Measurements from ENCODE around the gene PPP1R14D. TPM values are rescaled to one million over a fixed set of nuclear protein-coding genes. Genes with fewer than 3 reads are reported as not detected.

Gene PPP1R14D
- total and polyA plus RNA-seq, 4 donors = 22.3 TPM; not detected in 3

DNA sequence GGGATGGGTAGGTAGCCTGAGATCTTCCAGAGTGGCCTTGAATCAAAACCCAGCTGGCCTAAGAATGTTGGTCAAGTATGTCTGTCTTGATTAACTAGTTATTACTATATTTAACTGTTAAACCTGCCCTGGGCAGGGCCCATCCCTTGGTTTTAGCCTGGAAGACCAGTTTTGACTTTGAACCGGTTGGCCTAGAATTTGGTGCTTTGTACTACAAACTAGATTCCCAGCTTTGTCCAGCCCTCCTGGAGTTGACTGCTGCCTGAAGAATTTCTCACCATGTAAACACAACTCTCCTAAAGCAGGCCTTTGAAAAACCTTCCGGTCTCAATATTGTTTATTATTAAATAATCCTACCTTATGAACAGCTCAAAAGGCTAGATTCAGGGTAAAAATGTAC, 42.7 kb downstream of the PPP1R14D start:
- no peak for ATAC-seq (ENCODE audit: low FRiP score)
- intact Hi-C loops (cut with DNase I) = no loop called here

DNA sequence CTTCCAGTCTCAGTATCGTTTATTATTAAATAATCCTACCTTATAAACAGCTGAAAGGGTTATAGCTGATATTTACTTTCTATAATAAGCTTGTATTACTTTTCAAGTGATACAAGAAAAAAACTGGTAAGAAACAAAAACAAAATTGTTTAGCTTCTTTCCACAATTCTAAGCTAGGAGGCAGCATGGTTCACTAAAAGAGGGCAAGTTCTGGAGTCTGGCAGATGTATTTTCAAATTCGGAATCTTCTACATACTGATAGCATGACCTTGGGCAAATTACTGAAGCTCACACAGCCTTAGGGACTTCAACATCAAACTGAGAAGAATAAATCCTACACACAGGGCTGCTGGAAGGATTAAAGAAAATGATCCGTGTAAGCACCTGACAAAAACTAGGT, 43.3 kb downstream of the PPP1R14D start:
- Histone ChIP-seq H3K9me3 (ENCODE audit: control insufficient read depth, low read length) (no peaks in the 10 kb centered on the region), H3K4me3 (ENCODE audit: low read length in 2 of 2) (no peak overlapping the region), H3K4me1 (ENCODE audit: control insufficient read depth in 1 of 2, insufficient read depth in 2 of 2, low read length in 2 of 2) (no peaks in the 10 kb centered on the region), H3K27ac (ENCODE audit: low read depth in 1 of 2, low read length in 2 of 2) (no peak overlapping the region), H3K27me3 (ENCODE audit: control insufficient read depth in 1 of 2, insufficient read depth in 2 of 2, low read length in 1 of 2) (no peaks in the 10 kb centered on the region), H3K36me3 (ENCODE audit: control insufficient read depth in 1 of 2, insufficient read depth in 2 of 2, low read length in 1 of 2) (no peaks in the 10 kb centered on the region)
- DNase-seq (no peak), ATAC-seq (ENCODE audit: low FRiP score) (no peak)
- intact Hi-C loops (cut with DNase I) = no loop called here
- 81 to 82% methylated on average over 3 of the region's 3 CpGs for WGBS, 2 donors

More for the DNA sequence above, 42.7 kb downstream of the PPP1R14D start:
- no peak for DNase-seq
- Histone ChIP-seq H3K4me1 (ENCODE audit: control insufficient read depth in 1 of 2, insufficient read depth in 2 of 2, low read length in 2 of 2) (no peaks in the 10 kb centered on the region), H3K36me3 (ENCODE audit: control insufficient read depth in 1 of 2, insufficient read depth in 2 of 2, low read length in 1 of 2) (no peaks in the 10 kb centered on the region), H3K9me3 (ENCODE audit: control insufficient read depth, low read length) (no peaks in the 10 kb centered on the region), H3K4me3 (ENCODE audit: low read length in 2 of 2) (no peak overlapping the region), H3K27ac (ENCODE audit: low read depth in 1 of 2, low read length in 2 of 2) (no peak overlapping the region), H3K27me3 (ENCODE audit: control insufficient read depth in 1 of 2, insufficient read depth in 2 of 2, low read length in 1 of 2) (no peaks in the 10 kb centered on the region)
- WGBS, 2 donors = 86 to 91% methylated on average over 2 of the region's 2 CpGs

DNA sequence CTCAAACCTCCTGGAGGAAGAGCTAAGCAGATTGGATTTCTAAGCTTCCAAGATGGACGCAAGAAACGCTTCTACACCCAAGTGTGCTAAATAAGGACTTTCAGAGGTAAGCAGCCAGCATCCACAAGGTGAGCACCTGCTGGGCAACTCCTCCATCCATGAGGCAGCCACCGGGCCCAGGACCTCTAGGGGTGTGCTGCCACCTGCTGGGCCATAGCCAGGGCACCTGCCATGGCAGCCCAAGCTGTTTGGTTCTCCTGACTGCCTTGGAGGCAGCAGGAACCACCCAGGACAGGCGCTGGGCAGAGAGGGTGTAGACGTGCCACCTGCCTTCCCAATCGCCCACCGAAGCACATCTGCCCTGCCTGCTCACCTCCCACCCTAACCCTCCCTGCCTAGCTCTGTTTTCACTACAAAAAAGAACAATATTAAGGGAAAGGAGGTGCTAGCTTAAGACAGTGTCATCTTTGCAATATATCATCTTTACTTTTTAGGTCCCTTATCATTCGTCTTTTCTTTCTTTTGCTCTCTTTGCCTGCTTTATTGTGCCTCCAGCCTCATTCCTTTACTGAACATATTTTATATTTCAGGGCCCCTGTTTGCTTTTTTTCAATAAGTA, 45.8 kb downstream of the PPP1R14D start:
- ATAC-seq (ENCODE audit: low FRiP score) = peak; percentile 59
- H3K9me3 ChIP-seq (ENCODE audit: control insufficient read depth, low read length) = no peaks in the 10 kb centered on the region

DNA sequence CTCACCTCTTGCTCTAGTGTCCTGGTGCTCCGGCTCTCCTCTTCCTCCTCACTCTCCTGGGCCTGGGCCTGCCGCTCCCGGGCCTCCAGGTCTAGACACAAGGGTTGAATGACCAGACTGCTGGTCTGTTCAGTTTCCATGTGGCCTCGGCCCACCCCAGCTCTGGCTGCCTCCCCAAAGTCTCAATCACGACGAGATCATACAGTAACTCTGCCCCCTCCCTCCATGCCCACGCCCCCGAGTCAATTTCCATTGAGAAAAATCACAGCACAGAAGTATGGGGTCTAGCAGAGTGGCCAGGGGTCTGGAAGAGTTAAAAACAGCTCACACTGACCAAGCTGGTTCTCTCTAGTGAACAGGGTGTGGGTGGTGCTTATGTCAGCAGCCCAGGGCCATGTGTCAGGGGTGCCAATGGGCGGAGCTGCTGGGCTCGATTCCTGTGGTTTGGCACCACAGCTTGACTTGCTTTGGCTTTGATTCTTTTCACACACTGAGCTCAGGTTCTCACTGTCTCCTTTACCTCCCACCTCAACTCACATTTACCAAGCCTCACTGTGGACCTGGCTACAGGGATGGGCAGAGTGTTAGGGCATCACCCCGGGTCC, 51.9 kb downstream of the PPP1R14D start:
- Histone ChIP-seq H3K4me3 (ENCODE audit: low read length in 2 of 2) (no peak overlapping the region), H3K27me3 (ENCODE audit: control insufficient read depth in 1 of 2, insufficient read depth in 2 of 2, low read length in 1 of 2) (no peaks in the 10 kb centered on the region), H3K9me3 (ENCODE audit: control insufficient read depth, low read length) (no peaks in the 10 kb centered on the region), H3K4me1 (ENCODE audit: control insufficient read depth in 1 of 2, insufficient read depth in 2 of 2, low read length in 2 of 2) (no peaks in the 10 kb centered on the region), H3K36me3 (ENCODE audit: control insufficient read depth in 1 of 2, insufficient read depth in 2 of 2, low read length in 1 of 2) (peaks cover 0 to 2% of the 10 kb centered on the region in 2 donors), H3K27ac (ENCODE audit: low read depth in 1 of 2, low read length in 2 of 2) (no peak overlapping the region)
- intact Hi-C loops (cut with DNase I) = no loop called here
- ATAC-seq (ENCODE audit: low FRiP score) = peak; percentile 39
- 64% methylated on average over 11 of the region's 11 CpGs for WGBS, 2 donors
- peak; percentile 68 to 70 for DNase-seq

More for the DNA sequence above, 45.8 kb downstream of the PPP1R14D start:
- no peak overlapping the region for H3K27ac ChIP-seq (ENCODE audit: low read depth in 1 of 2, low read length in 2 of 2)
- no peak overlapping the region for H3K4me3 ChIP-seq (ENCODE audit: low read length in 2 of 2)
- peaks cover 0 to 2% of the 10 kb centered on the region in 2 donors for H3K36me3 ChIP-seq (ENCODE audit: control insufficient read depth in 1 of 2, insufficient read depth in 2 of 2, low read length in 1 of 2)
- 71 to 72% methylated on average over 8 of the region's 8 CpGs for WGBS, 2 donors
- no peaks in the 10 kb centered on the region for H3K4me1 ChIP-seq (ENCODE audit: control insufficient read depth in 1 of 2, insufficient read depth in 2 of 2, low read length in 2 of 2)
- H3K27me3 ChIP-seq (ENCODE audit: control insufficient read depth in 1 of 2, insufficient read depth in 2 of 2, low read length in 1 of 2) = no peaks in the 10 kb centered on the region
- intact Hi-C loops (cut with DNase I) = no loop called here
- no peak for DNase-seq

DNA sequence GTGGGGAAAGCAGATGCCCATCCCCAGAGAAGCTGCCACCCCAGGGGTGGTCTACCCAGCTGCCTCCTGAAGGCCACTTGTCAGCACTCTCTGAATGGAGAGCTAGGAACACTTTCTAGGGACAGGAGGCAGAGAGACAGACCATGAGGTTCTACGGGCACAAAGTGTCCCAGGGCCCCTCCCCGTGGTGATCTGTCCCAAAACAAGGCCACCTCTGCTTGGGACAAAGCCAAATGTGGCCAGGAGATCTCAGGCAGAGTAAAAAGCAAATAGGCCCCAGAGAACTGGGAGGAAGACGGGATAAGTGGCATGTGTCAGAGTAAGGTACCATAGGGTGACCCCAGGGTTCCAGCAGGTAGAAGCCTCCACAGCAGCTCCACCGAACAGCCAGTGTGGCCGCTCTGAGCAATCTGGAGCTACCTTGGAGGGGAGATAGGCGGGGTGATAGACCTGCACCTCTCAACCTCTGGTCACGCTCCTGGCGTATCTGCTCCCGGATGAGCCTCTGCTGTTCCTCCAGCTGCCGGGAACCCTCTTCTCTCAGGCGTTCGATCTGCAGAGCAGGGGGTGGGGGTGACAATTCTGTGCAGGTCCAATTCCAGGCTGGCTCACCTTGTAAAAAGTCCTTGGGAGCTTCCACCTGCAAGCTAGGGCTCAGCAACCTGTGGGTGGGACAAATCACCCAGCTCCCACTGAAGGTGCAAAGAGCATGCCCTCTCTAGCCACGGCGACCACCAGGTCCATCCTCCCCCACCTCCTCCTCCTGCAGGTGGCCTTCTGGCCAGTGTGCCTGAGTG, 52.6 kb downstream of the PPP1R14D start:
- Histone ChIP-seq H3K27ac (ENCODE audit: low read depth in 1 of 2, low read length in 2 of 2) (no peak overlapping the region), H3K27me3 (ENCODE audit: control insufficient read depth in 1 of 2, insufficient read depth in 2 of 2, low read length in 1 of 2) (no peaks in the 10 kb centered on the region), H3K4me1 (ENCODE audit: control insufficient read depth in 1 of 2, insufficient read depth in 2 of 2, low read length in 2 of 2) (no peaks in the 10 kb centered on the region), H3K4me3 (ENCODE audit: low read length in 2 of 2) (no peak overlapping the region), H3K36me3 (ENCODE audit: control insufficient read depth in 1 of 2, insufficient read depth in 2 of 2, low read length in 1 of 2) (peaks cover 0 to 2% of the 10 kb centered on the region in 2 donors), H3K9me3 (ENCODE audit: control insufficient read depth, low read length) (no peaks in the 10 kb centered on the region)
- ATAC-seq (ENCODE audit: low FRiP score) (no peak), DNase-seq (peak in 1 of 2 donors; percentile 55)
- intact Hi-C loops (cut with DNase I) = no loop called here
- WGBS, 2 donors = 93% methylated on average over 14 of the region's 14 CpGs

GRCh38 chr15:40775007-40775406, 53.5 kb downstream of the PPP1R14D start:
- WGBS, 2 donors = 93% methylated on average over 10 of the region's 10 CpGs
- Histone ChIP-seq H3K4me3 (ENCODE audit: low read length in 2 of 2) (no peak overlapping the region), H3K4me1 (ENCODE audit: control insufficient read depth in 1 of 2, insufficient read depth in 2 of 2, low read length in 2 of 2) (no peaks in the 10 kb centered on the region), H3K27ac (ENCODE audit: low read depth in 1 of 2, low read length in 2 of 2) (no peak overlapping the region), H3K27me3 (ENCODE audit: control insufficient read depth in 1 of 2, insufficient read depth in 2 of 2, low read length in 1 of 2) (no peaks in the 10 kb centered on the region), H3K9me3 (ENCODE audit: control insufficient read depth, low read length) (no peaks in the 10 kb centered on the region), H3K36me3 (ENCODE audit: control insufficient read depth in 1 of 2, insufficient read depth in 2 of 2, low read length in 1 of 2) (peaks cover 0 to 2% of the 10 kb centered on the region in 2 donors)
- no peak for ATAC-seq (ENCODE audit: low FRiP score)
- intact Hi-C loops (cut with DNase I) = no loop called here
- DNase-seq = peak in 1 of 2 donors; percentile 35

GRCh38 chr15:40773902-40774301, 54.6 kb downstream of the PPP1R14D start:
- 90 to 92% methylated on average over 6 of the region's 6 CpGs for WGBS, 2 donors
- Histone ChIP-seq H3K4me1 (ENCODE audit: control insufficient read depth in 1 of 2, insufficient read depth in 2 of 2, low read length in 2 of 2) (no peaks in the 10 kb centered on the region), H3K27ac (ENCODE audit: low read depth in 1 of 2, low read length in 2 of 2) (no peak overlapping the region), H3K9me3 (ENCODE audit: control insufficient read depth, low read length) (no peaks in the 10 kb centered on the region), H3K27me3 (ENCODE audit: control insufficient read depth in 1 of 2, insufficient read depth in 2 of 2, low read length in 1 of 2) (no peaks in the 10 kb centered on the region), H3K4me3 (ENCODE audit: low read length in 2 of 2) (no peak overlapping the region), H3K36me3 (ENCODE audit: control insufficient read depth in 1 of 2, insufficient read depth in 2 of 2, low read length in 1 of 2) (no peaks in the 10 kb centered on the region)
- DNase-seq (peak in 1 of 2 donors; percentile 30), ATAC-seq (ENCODE audit: low FRiP score) (no peak)
- intact Hi-C loops (cut with DNase I) = no loop called here

DNA sequence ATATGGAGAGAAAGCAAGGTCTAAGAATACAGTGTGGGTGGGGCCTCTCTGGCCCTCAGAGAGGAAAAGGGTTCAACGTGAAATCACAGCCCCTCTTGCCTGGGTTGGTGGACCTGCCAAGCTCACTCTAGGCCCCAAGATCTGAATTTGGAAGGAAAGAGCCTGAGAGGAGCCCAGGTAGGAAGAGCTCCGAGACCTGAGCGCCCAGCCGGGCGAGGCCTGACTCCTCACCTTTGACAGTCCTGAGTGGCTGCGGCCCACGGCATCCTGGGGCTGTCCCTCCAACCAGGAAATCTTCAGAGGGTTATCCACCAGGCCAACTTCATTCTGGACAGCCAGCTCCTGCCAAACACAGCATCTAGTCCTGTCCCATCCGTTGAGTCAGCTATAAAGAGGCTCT, 55.0 kb downstream of the PPP1R14D start:
- DNase-seq (peak in 1 of 2 donors; percentile 39), ATAC-seq (ENCODE audit: low FRiP score) (no peak)
- 91 to 92% methylated on average over 8 of the region's 8 CpGs for WGBS, 2 donors
- H3K27me3 ChIP-seq (ENCODE audit: control insufficient read depth in 1 of 2, insufficient read depth in 2 of 2, low read length in 1 of 2) = no peaks in the 10 kb centered on the region
- H3K27ac ChIP-seq (ENCODE audit: low read depth in 1 of 2, low read length in 2 of 2) = no peak overlapping the region
- H3K4me1 ChIP-seq (ENCODE audit: control insufficient read depth in 1 of 2, insufficient read depth in 2 of 2, low read length in 2 of 2) = no peaks in the 10 kb centered on the region
- intact Hi-C loops (cut with DNase I) = no loop called here
- H3K36me3 ChIP-seq (ENCODE audit: control insufficient read depth in 1 of 2, insufficient read depth in 2 of 2, low read length in 1 of 2) = no peaks in the 10 kb centered on the region
- no peak overlapping the region for H3K4me3 ChIP-seq (ENCODE audit: low read length in 2 of 2)
- H3K9me3 ChIP-seq (ENCODE audit: control insufficient read depth, low read length) = no peaks in the 10 kb centered on the region

Data from aorta (tissue), 5 donors.